Heart left ventricle (tissue), 16 donors: ENCODE results near the gene EPHA5. TPM values are rescaled to one million over a fixed set of nuclear protein-coding genes. Genes with fewer than 3 reads are reported as not detected.

Experiments used
- ATAC-seq, 4 donors: fragments of 200-7000 bp; cut with Tn5 transposase; one replicate each; pipeline ENCODE4 v1.9.1; 2020 to 2022; ENCODE audit warnings: moderate library complexity in 4 of 4, mild to moderate bottlenecking in 3 of 4, moderate number of reproducible peaks in 1 of 4
- DNase-seq, 5 donors: peaks; one replicate each; pipeline ENCODE4 v3.0.0-alpha.2; 2020
- H3K27ac ChIP-seq, 12 donors: fragments of 200-600 bp; sonication (generic) in 4 of 12; one replicate each; pipeline versions ENCODE4 v1.5.0 to v1.8.0; 2016 to 2022; ENCODE audit warnings: mild to moderate bottlenecking in 2 of 12
- H3K27me3 ChIP-seq, 9 donors: fragments of 200-600 bp; sonication (generic) in 2 of 9; one replicate each; pipeline versions ENCODE4 v1.5.1 to v1.8.0; 2016 to 2022; ENCODE audit warnings: mild to moderate bottlenecking in 3 of 9
- H3K36me3 ChIP-seq, 9 donors: fragments of 200-600 bp; sonication (generic) in 2 of 9; one replicate each; pipeline versions ENCODE4 v1.5.0 to v1.8.0; 2018 to 2022; ENCODE audit warnings: mild to moderate bottlenecking in 2 of 9
- H3K4me1 ChIP-seq, 12 donors: fragments of 200-600 bp; sonication (generic) in 4 of 12; one replicate each; pipeline versions ENCODE4 v1.5.0 to v1.8.0; 2016 to 2022; ENCODE audit warnings: mild to moderate bottlenecking in 3 of 12
- H3K4me3 ChIP-seq, 12 donors: fragments of 200-600 bp; sonication (generic) in 4 of 12; one replicate each; pipeline versions ENCODE4 v1.5.0 to v1.8.0; 2017 to 2022; ENCODE audit warnings: mild to moderate bottlenecking in 9 of 12, moderate library complexity in 4 of 12
- H3K9me3 ChIP-seq, 12 donors: fragments of 200-600 bp; sonication (generic) in 4 of 12; one replicate each; pipeline versions ENCODE4 v1.5.0 to v1.8.0; 2016 to 2022; ENCODE audit warnings: mild to moderate bottlenecking in 1 of 12
- POLR2A ChIP-seq, 2 donors: fragments of 450-650 bp; IDR thresholded peaks; one replicate each; pipeline ENCODE4 v1.6.1; 2017; ENCODE audit warnings: antibody characterized with exemption in 2 of 2, mild to moderate bottlenecking in 2 of 2, moderate library complexity in 2 of 2
- WGBS, 4 donors: extraction: QIAGEN DNeasy Blood & Tissue Kit in 2 of 4; methylation state at CpG; one replicate each; pipeline versions ENCODE4 v1.1.5 to v1.1.7; 2013 to 2018; 5-methylcytosine and 5-hydroxymethylcytosine counted together
- intact Hi-C, 10 donors: fragments of 100-400 bp; cut with DNase I; formaldehyde crosslinking; loops; one replicate each; pipeline versions ENCODE4 v1.11.1 to v1.14.2; 2022
- polyA plus RNA-seq, 2 donors: library from polyadenylated mRNA; stranded (reverse); fragments of 200-250 nt; gene quantifications; one replicate each; pipeline ENCODE4 v1.2.3, GENCODE V29; 2013
- total RNA-seq, 9 donors: library from RNA; depleted of rRNA in 2 of 9; stranded (reverse); fragments of >200 nt in 2 of 9; fragmentation: NEBNext Ultra II Directional in 3 of 9; extraction: Animal tissue kit (Norgen Biotek cat#: 25700) in 3 of 9; gene quantifications; one replicate each; pipeline versions ENCODE4 v1.1.0 to v1.2.4, GENCODE V29; 2016 to 2023
- TF ChIP-seq, protein P1 (sequence below), 12 donors: fragments of 200-600 bp; sonication (generic) in 4 of 12; IDR thresholded peaks; one replicate each; pipeline versions ENCODE4 v1.5.0 to v1.8.0; 2018 to 2022; ENCODE audit warnings: antibody characterized with exemption in 12 of 12, mild to moderate bottlenecking in 5 of 12
- donor health status: ischemic (EF 13 %, LVEDD 7.1; RV severe dilation, severe dysfunction).
- donor health status: healthy with polysubstance abuse.
- donor health status: DM: no; HTN: yes; CAD: no.
- donor health status: DM: no; HTN: no; CAD: no.
- donor health status: ischemic (EF 25% LVEDD 6.9; RV normal size, moderate dysfunction).
- donor health status: ischemic (EF 25% LVEDD 5.7; RV mildly dilated, moderate dysfunction).
- donor health status: healthy.
- donor health status: DM: yes; HTN: yes; CAD: no.
- donor health status: ischemic (EF 35%, LVEDD 5.7; RV mildly dilated, moderate dysfunction).
- donor health status: nonischemic (EF 11% LVEDD 7.7; RV severe dilation, severe dysfunction).
- donor health status: DM: yes; HTN: yes; CAD: no.
- donor health status: PGD.
- donor health status: ischemic (EF 29% LVEDD 5.4; RV normal size, mild dysfunction).
- donor health status: nonischemic (EF 23%, LVEDD 6.1; RV moderate dilation, normal function).

The EPHA5 gene
- total and polyA plus RNA-seq, 11 donors = 0.01 to 0.56 (median 0.12) TPM; not detected in 2

DNA sequence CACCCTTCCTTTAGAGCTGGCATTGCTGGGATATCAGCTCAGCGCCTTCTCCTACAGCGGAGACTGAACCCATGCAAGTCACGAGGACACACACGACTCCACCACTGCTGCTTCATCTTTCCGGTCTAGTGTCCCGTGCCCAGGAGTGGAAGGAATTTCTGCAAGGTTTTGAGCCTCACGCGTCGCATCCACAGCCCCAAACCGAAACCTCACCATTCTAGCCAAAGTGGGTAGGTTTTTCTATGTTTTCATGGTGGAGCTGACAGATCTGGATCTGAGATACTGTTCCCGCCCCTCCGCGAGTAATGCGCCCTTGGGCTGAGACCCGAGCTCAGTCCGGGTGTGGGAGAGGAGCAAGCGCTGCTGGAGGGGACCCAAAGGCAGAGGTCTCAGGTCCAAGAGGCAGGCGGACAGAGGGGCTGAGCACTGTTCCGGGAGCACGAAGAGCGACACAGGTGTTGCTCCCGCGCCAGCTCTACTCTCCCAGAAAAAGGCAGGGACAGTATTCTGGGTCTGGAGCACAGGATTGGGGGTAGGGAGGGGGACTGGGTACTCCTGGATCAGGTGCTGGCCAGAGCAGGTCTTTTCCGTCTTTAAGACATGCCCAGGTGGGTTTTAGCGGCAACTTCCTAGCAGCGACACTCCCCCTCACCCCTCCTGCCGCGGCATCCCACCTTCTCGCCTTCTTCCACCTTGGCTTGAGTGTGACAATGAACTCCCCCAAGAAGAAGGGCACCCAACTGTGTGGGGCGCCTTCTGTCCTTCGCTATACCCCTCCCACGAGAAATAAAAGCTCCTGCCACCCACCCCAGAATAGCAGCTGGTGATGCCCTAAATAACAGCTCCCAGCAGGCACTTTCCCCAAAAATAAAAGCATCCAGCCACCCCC is 1.8 kb downstream of the EPHA5 start:
- Histone ChIP-seq H3K4me1 (peaks cover 0 to 30% (median 4%) of the 10 kb centered on the region in 12 donors), H3K27me3 (peaks cover 6 to 72% (median 40%) of the 10 kb centered on the region in 9 donors), H3K4me3 (peak overlapping the region in 9 of 12 donors; percentile 36 to 58 (median 45)), H3K9me3 (no peaks in the 10 kb centered on the region), H3K27ac (no peak overlapping the region), H3K36me3 (no peaks in the 10 kb centered on the region)
- ATAC-seq (peak in 2 of 4 donors; percentile 41 to 54), DNase-seq (peak in 1 of 5 donors; percentile 33)
- WGBS, 4 donors = 2 to 5% (median 3%) methylated on average over 29 to 32 of the region's 32 CpGs
- TF ChIP-seq POLR2A (IDR thresholded peaks at IDR 0.05) = no peak
- TF ChIP-seq, protein P1, sequence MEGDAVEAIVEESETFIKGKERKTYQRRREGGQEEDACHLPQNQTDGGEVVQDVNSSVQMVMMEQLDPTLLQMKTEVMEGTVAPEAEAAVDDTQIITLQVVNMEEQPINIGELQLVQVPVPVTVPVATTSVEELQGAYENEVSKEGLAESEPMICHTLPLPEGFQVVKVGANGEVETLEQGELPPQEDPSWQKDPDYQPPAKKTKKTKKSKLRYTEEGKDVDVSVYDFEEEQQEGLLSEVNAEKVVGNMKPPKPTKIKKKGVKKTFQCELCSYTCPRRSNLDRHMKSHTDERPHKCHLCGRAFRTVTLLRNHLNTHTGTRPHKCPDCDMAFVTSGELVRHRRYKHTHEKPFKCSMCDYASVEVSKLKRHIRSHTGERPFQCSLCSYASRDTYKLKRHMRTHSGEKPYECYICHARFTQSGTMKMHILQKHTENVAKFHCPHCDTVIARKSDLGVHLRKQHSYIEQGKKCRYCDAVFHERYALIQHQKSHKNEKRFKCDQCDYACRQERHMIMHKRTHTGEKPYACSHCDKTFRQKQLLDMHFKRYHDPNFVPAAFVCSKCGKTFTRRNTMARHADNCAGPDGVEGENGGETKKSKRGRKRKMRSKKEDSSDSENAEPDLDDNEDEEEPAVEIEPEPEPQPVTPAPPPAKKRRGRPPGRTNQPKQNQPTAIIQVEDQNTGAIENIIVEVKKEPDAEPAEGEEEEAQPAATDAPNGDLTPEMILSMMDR (IDR thresholded peaks at IDR 0.05) = no peak
- intact Hi-C loops = no loop called here

DNA sequence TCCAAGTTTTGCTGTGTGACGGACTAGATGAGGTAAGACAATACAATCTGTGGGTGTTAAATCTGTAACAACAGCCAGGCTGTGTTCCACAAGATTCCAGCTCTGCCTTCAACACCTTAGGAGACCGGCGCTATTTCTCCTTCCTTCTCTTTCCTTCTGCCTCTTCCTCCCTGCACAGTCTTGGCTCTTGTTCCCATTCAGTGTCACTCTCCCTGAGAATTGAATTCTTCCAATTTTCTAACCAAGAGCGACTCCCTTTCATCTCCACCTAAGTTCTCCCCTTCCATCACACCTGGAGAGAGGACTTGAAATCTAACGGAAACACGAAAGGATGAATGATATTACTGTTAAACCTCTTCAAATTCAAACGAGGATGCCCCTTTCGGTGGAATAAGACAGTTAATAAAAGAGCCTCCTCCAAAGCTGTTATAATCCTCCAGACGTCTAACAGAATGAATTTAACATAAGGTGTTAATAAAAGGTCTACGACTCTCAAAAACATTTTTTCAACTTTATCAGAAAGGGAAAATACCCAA is 2.7 kb downstream of the EPHA5 start:
- H3K4me3 ChIP-seq = peak overlapping the region in 9 of 12 donors; percentile 36 to 58 (median 45)
- DNase-seq = no peak
- no peaks in the 10 kb centered on the region for H3K36me3 ChIP-seq
- H3K27ac ChIP-seq = no peak overlapping the region
- H3K27me3 ChIP-seq = peaks cover 6 to 72% (median 40%) of the 10 kb centered on the region in 9 donors
- no peak for ATAC-seq
- intact Hi-C loops = no loop called here
- WGBS, 4 donors = 13 to 19% (median 15%) methylated on average over 10 of the region's 10 CpGs
- peaks cover 0 to 30% (median 4%) of the 10 kb centered on the region in 12 donors for H3K4me1 ChIP-seq
- no peak for TF ChIP-seq POLR2A (IDR thresholded peaks at IDR 0.05)
- TF ChIP-seq, protein P1 (IDR thresholded peaks at IDR 0.05) = no peak
- H3K9me3 ChIP-seq = no peaks in the 10 kb centered on the region

DNA sequence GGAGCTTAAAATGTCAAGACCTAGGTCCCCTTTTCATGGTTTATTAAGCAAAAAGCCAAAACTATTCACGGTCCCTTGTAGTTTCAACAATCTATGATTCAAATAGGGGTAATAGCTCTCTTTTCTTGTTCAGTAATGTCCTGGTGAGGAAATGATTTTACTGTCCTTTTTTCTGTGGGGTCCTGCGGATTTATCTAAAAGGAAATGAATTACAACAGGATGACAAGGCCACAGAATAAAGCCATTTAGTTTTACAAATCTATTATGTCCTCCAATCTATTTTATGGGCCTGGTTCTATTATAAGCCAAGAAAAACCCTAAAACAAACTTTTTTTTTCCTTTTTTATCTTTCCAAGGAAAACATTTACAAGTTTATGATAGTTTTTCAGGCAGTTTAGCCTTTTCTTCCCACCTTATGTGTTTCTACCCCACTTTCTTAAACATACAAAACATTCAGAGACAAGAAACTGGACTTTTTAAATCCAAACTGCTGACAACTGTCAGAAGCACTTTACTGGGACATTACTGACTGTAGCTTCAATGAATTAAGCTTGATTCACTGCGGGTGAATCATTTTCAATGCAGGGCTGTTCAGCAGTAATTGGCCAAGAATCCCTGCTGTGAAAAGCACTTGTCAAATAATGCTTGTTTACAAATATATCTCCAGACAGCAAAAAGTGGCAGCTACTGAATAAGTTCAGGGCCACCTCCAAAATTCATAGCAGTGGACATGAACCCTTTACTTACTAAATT is 4.3 kb downstream of the EPHA5 start:
- no peaks in the 10 kb centered on the region for H3K9me3 ChIP-seq
- peaks cover 0 to 30% (median 4%) of the 10 kb centered on the region in 12 donors for H3K4me1 ChIP-seq
- no peak for DNase-seq
- 62 to 70% (median 66%) methylated on average over 3 of the region's 3 CpGs for WGBS, 4 donors
- no peak for ATAC-seq
- no peak overlapping the region for H3K4me3 ChIP-seq
- no peaks in the 10 kb centered on the region for H3K36me3 ChIP-seq
- no peak overlapping the region for H3K27ac ChIP-seq
- intact Hi-C loops = no loop called here
- TF ChIP-seq, protein P1 (IDR thresholded peaks at IDR 0.05) = no peak
- no peak for TF ChIP-seq POLR2A (IDR thresholded peaks at IDR 0.05)
- H3K27me3 ChIP-seq = peaks cover 6 to 69% (median 40%) of the 10 kb centered on the region in 9 donors

DNA sequence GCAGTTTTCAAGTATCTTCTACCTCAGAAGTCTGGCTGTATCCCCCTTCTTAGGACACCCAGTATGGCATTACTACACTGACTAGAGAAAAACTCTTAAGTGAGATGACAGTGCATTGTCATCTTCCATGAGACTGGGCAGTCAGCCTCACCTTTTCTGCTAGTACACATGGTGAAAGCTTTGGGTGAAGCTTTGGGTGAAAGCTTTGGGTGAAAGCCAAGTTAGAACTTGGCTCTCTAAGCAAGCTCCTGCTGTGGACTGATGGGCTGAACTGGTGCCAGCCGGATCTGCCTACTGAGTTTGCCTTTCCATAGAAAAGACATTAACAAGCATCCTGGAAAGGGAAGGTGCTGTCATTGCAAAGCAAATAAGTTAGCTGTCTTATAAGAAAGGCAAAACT is 8.8 kb downstream of the EPHA5 start:
- DNase-seq (no peak), ATAC-seq (no peak)
- Histone ChIP-seq H3K4me1 (no peaks in the 10 kb centered on the region), H3K36me3 (no peaks in the 10 kb centered on the region), H3K9me3 (no peaks in the 10 kb centered on the region), H3K4me3 (no peak overlapping the region), H3K27me3 (peaks cover 0 to 24% (median 5%) of the 10 kb centered on the region in 9 donors), H3K27ac (no peak overlapping the region)
- intact Hi-C loops = no loop called here
- TF ChIP-seq, protein P1 (IDR thresholded peaks at IDR 0.05) = no peak
- no peak for TF ChIP-seq POLR2A (IDR thresholded peaks at IDR 0.05)
- 41 to 53% (median 48%) methylated on average over 1 of the region's 1 CpG for WGBS, 4 donors
